Measurements from ENCODE around the gene PRKAR2B. TPM values are rescaled to one million over a fixed set of nuclear protein-coding genes. Genes with fewer than 3 reads are reported as not detected.
"Not testable (repeated sequence)": the region's sequence is repeated elsewhere in the genome, so short reads cannot be mapped to it uniquely, and the experiment has no call there.

PRKAR2B gene
- total RNA-seq, 1 donor = 2.7 TPM

GRCh38 chr7:107125475-107125874, 81.0 kb downstream of the PRKAR2B start:
- TF ChIP-seq CTCF (IDR thresholded peaks at IDR 0.05; ENCODE audit: insufficient read depth, low read length) = no peak
- no peak overlapping the region for H3K4me3 ChIP-seq (ENCODE audit: low read depth, low read length)
- no peak for DNase-seq (ENCODE audit: low read depth)

GRCh38 chr7:107128217-107128616, 83.7 kb downstream of the PRKAR2B start:
- DNase-seq (ENCODE audit: low read depth) = no peak
- H3K4me3 ChIP-seq (ENCODE audit: low read depth, low read length) = no peak overlapping the region
- TF ChIP-seq CTCF (IDR thresholded peaks at IDR 0.05; ENCODE audit: insufficient read depth, low read length) = no peak

GRCh38 chr7:107128748-107129147, 84.2 kb downstream of the PRKAR2B start:
- no peak for DNase-seq (ENCODE audit: low read depth)
- TF ChIP-seq CTCF (IDR thresholded peaks at IDR 0.05; ENCODE audit: insufficient read depth, low read length) = no peak
- no peak overlapping the region for H3K4me3 ChIP-seq (ENCODE audit: low read depth, low read length)

- peak; percentile 3 for TF ChIP-seq CTCF (IDR thresholded peaks at IDR 0.05; ENCODE audit: insufficient read depth, low read length)
- no peak overlapping the region for H3K4me3 ChIP-seq (ENCODE audit: low read depth, low read length)
- DNase-seq (ENCODE audit: low read depth) = no peak
These were observed 86.1 kb downstream of the PRKAR2B start for GRCh38 chr7:107130487-107131220.

- TF ChIP-seq CTCF (IDR thresholded peaks at IDR 0.05; ENCODE audit: insufficient read depth, low read length) = no peak
- H3K4me3 ChIP-seq (ENCODE audit: low read depth, low read length) = no peak overlapping the region
- no peak for DNase-seq (ENCODE audit: low read depth)
These were observed 88.9 kb downstream of the PRKAR2B start for GRCh38 chr7:107133396-107133795.

- no peak overlapping the region for H3K4me3 ChIP-seq (ENCODE audit: low read depth, low read length)
- DNase-seq (ENCODE audit: low read depth) = no peak
- no peak for TF ChIP-seq CTCF (IDR thresholded peaks at IDR 0.05; ENCODE audit: insufficient read depth, low read length)
These were observed 94.4 kb downstream of the PRKAR2B start for GRCh38 chr7:107138696-107139420.

GRCh38 chr7:107143875-107144274, 99.4 kb downstream of the PRKAR2B start:
- not testable (repeated sequence) for DNase-seq (ENCODE audit: low read depth); H3K4me3 ChIP-seq (ENCODE audit: low read depth, low read length)

Data from fibroblast of the aortic adventitia (primary cell).